Superior temporal gyrus (tissue), 1 donor: Measurements from ENCODE around the gene TANC2.

Source experiments
- DNase-seq: peaks from one replicate; pipeline ENCODE4 v3.0.0-alpha.2; 2016; ENCODE audit errors: extremely low spot score

TANC2 gene

DNA sequence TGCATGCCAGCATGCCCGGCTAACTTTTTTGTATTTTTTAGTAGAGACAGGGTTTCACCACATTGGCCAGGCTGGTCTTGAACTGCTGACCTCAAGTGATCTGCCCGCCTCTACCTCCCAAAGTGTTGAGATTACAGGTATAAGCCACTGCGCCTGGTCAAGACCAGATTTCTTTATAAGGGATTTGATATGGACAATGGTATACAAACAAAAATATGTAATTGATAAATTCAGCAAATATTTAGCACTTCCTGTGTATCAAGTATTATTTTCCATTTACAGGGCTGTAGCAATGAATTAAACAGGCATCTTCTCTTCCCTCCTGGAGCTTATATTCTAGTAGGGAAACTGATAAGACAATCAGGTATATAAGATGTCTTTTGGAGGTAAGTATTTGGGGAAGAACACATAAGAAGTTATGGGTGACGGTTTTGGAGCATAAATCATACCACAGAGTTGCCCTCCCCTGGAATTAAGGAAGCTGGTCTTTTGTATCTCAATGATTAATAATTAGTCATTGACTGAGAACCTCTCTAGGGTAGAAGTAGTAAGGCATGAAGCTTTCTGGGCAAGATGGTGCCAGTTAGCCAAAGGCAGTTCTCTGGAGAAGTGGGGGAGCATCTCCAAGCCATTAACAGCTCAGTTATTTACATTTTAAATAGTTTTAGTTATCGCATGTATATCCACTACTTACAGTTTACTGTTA lies 35.8 kb downstream of the TANC2 start:
- DNase-seq, result no peak

DNA sequence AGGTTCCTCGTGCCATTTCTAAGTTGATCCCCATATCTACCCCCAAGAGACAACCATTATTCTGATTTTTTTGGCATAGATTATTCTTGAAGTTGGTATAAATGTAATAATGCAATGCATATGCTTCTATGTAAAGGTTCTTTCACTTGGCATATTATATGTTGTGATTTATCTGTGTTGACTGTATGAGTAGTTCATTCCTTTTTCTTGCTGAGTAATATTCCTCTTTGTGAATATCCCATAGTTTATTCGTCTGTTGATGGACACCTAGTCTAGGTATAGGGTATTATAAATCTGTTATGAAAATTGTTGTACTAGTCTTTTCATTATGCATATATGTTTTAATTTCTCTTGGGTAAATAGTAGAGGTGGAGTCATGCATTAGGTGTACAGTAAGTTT lies 36.6 kb downstream of the TANC2 start:
- DNase-seq, result no peak

DNA sequence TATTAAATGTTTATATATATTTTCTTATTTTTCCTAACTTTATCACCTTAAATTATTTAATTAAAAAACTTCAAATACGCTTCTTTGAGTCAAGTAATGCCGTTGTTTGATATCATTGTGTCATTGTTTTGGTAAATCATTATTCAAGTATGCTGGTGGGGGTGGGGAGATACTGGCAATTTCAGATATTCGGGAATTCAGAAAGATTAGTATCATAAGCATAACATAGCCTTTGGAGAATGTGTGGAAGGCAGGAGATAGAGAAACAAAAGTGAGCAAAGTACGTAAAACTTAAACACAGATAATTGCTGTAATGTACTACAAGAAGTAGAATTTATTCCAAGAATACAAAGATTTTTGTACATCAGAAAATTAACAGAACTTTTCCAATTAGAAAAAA lies 49.8 kb downstream of the TANC2 start:
- no peak for DNase-seq
